OCI-LY7 (cell line): Measurements from ENCODE around the gene GNG7.

ENCODE experiments used
- CTCF ChIP-seq: fragments of 200-600 bp; sonication (generic); conservative IDR thresholded peaks from 2 replicates; pipeline ENCODE4 v1.5.1; 2014; ENCODE audit warnings: mild to moderate bottlenecking, antibody characterized with exemption, low read length, moderate library complexity, mixed read lengths
- EZH2phosphoT487 ChIP-seq: fragments of 200-600 bp; sonication (generic); IDR thresholded peaks from 2 replicates; pipeline ENCODE4 v1.6.1; 2018; ENCODE audit warnings: low read depth, borderline replicate concordance, mild to moderate bottlenecking, mixed run types, antibody characterized with exemption, low read length, moderate library complexity, mixed read lengths

- TF ChIP-seq EZH2phosphoT487 (no peak), CTCF (no peak)
Measured at GRCh38 chr19:2561221-2561620, 141.3 kb downstream of the GNG7 start.
